GM19025 (cell line): ENCODE data around the gene SLC39A7.

ENCODE experiments used
- ATAC-seq: cut with Tn5 transposase; IDR thresholded peaks from one replicate; pipeline ENCODE4 v1.9.1; 2021; ENCODE audit warnings: mild to moderate bottlenecking, low read depth, moderate library complexity; ENCODE audit not compliant: unreplicated experiment

SLC39A7 gene

DNA sequence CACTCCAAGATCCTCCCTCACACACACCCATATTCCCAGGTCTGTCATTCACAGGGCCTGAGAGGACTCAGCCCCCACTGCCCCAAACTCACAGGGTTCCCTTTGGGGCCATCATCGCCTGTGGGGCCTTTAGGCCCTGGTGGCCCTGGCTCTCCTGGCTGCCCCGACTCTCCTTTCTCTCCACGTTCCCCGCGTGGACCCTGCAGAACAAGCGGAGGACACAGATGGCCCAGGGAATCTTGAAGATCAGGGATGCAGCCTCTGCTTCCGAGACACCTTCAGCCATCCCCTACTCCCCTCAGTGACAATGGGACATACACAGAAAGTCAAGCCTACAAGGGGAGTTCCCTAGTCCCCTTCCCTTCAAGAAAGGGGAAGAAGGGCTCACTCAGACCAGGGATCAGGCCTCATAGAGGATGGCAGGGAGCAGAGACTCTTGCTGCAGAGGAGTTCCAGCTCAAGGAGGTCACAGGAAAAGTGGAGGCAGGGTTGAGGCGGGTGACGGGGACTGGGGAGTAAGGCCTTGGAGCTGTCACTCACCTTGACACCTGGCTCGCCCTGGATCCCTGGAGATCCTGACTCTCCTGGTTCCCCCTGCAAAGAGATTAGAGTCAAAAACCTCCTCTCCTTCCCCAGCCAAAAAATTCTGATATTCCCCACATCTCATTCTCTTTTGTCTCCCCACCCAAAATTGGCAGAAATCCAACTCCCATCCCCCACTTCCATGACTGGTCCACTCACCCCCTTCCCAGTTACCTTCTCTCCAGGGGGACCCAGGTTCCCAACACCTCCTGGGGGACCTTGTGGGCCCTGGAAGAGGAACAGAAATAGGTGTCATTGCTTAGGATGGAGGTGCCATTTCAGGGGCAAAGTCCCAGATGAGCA is 31.1 kb upstream of the SLC39A7 start:
- no peak for ATAC-seq

DNA sequence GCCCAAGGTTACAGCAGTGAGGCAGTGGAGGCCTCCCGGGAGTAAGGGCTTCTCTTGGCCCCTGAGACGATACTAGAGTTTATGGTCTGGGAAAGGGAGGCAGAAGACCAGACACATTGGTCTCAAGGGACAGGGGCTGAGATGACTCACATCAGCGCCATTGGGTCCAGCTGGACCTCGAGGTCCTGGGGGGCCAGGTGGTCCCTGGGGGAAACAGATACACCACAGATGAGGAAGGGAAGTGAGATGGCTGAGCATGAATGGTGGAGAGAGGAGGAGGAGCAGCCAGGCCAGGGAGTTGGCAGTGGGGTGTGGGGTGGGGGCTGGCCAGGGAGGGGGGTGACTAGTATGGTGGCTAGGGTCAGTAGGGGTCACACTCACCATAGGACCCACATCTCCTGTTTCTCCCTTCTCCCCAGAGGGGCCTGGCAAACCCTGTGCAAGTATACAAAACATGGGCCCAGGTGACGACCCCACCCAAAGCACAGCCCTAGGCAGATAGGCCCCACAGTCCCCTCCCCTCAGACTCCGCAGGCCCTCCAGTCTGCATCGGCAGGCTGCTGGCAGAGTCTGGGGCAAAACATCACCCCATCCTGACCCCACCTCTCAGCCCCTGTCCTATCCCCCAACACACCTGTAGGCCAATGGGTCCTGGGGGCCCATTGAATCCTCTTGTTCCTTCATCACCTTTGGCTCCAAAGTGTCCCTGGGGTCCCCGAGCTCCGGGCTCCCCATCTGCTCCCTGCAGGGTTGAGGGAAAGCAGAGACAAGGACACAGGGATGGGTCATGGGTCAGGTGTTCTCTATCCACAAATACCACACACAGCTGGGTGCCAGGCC is 30.3 kb upstream of the SLC39A7 start:
- ATAC-seq: peak; percentile 43

DNA sequence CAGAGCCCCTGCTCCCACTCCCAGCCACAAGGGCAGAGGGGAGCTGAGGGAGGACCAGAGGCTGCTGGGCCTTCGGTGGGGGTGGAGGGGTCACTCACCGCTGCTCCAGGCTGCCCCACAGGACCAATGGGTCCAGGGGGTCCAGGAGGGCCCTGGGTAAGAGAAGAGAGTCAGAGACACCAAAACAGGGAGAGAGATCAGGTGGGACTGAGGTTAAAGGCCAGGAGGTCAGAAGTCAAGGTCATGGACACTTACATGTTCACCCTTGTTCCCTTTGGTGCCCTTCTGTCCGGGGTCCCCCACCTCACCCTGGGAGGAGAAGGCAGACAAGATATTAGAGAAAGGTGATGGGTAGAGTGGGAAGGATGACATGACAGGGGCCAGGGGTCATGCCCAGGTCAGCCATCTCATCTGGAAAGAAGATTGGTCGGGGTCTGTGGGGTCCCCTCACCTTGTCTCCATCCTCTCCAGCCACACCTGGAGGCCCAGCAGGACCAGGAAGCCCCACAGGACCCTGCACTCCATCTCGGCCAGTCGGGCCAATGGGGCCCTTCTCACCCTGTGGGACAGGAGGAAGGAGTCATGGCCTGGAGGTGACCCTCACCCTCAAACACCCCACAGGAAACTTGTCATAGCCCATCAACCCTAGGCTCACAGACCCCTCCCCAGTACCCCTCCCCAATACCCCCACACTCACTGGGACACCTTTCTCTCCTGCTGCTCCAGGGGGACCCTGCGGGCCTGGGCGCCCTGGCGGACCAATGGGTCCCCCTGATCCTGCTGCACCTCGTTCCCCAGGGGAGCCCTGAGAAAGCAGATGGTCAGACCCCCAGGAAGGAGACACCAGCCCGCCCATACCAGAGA is 29.4 kb upstream of the SLC39A7 start:
- no peak for ATAC-seq

DNA sequence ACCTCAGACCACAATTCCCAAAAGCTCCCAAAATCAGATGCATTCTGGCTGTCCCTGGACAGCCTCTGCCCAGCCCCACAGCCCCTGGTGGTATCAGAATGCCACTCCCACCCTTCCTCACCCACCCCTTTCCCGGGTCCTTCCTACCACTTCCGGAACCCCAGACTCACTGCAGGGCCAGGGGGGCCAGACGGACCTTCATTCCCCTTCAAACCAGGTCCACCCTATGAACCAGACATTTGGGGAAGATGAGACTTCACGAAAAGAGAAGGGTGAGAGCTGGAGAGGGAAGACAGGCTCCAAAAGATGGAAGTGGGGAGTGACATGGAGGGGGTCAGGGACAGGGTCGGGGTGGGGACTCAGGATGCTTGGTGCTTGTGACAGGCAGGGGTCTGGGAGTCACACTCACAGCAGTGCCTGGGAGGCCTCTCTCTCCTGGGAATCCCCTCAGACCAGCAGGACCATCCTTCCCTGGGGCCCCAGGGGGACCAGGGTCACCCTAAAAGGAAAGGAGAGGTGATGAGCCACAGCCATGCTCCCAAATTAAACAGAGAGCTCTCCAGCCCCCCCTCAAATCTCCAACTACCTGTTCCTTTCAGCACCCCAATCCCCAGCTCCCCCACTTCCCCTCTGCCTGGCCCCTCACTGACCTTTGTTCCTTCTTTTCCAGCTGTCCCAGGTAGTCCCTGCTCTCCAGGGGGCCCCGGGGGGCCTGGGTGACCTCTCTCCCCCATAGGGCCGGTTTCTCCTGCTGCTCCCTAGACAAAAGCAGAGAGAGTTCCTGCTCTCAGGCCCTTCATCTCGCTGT is 28.6 kb upstream of the SLC39A7 start:
- no peak for ATAC-seq

DNA sequence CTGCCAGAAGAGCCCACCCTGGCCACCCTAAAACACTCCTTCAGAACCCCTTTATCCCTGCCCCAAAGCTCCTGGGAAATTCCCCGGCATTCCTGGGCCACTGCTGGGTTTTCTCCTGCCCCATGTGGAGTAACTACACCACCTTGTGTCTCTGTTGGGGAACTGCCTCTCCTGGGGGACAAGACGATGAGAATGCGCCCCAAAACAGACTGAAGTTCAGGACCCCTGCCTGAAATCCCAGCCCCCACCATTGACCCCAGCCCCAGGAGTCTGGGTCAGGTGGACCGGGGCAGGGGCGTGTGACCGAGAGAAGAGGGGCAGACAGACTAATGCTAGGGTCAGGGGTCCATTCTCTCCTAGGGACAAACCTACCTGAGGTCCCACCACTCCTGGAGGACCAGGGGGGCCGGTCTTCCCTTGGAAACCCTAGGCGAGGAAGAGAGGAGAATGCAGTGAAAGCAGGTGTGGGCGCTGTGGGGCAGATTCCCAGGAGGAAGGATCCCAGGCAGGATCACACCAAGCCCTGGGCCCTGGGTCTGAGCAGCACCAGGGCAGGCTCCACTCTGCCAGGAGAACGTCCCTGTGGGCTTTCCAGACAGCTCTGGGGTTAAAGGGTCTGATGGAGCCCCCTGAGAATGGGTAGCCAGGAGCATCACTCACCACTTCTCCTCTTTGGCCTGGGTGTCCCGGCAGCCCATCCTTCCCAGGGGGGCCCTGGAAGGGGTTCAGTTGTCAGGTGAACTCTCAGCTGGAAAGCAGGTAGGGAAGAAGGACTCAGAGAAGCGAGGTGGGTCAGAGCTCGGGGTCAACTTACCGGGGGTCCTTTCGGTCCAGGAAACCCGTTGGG is 27.8 kb upstream of the SLC39A7 start:
- no peak for ATAC-seq

DNA sequence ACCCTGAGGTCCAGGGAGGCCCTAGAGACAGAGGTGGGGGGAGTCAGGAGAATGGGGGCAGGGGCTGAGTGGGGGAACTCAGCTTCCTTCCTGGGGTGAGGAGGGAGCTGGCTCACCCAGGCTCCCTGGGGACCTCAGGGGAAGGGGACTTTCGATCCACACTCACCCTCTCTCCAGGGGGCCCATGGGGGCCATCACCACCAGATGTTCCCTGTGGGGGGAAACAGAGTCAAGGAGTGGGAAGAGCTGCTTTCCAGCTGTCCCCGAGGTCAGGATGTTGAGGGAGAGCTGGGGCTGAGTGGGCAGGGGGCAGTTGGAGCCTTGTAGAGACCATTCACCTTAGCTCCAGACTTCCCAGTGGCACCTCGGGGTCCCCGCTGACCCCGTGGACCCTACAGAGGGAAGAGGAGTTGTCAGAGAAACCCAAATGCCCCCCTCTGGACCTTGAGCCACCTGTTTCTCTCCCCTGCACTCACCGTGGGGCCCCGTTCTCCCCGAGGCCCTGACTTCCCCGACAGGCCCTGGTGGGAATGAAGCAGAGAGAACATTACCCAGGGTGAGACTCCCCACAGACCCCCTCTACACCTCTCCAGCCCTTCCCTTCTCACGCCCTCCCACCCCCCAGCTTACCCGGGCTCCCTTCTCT is 27.0 kb upstream of the SLC39A7 start:
- no peak for ATAC-seq

DNA sequence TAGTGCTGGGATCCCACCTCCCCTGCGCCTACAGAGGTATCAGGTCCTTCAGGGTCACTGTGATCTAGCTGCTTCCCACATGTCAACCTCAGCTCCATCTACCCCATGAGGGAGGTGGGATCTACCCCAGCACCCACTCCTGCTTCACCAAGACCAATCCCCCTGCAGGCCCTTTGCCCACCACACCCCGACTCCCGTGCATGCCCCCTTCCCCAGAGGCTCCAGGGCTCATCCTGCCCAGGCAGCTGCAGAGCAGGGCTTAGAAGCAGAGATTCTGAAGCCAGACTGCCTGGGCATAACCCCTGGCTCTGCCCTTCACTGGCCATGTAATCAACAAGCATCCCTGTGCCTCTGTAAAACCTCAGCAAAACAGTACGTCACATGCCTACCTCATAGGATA is 25.9 kb upstream of the SLC39A7 start:
- ATAC-seq: no peak

DNA sequence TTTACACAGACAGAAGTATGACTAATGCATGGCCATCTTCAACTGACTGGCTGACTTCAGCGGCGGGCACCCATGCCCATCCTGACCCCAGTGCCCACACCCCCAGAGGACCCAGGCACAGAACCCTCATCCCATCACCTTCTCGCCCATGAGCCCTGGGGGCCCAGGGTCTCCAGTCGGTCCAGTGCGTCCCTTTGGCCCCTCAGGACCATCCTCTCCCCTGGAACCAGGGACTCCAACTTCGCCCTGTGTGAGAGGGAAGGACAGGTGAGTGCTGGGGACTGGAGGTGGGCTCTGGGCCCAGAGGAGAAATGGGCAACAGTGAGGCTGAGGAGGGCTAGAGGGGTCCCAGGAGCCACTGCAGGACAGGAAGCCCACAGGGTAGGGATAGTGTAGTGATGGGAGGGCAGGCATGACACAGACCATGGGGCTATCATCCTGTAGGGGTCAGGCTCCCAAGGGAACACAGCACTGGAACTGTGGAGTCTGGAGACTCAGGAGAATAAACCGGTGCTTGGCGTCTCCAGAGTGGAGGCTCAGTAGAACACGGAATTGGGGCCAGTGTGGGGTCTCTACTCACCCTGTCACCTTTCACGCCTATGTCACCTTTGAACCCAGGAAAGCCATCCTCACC is 25.1 kb upstream of the SLC39A7 start:
- no peak for ATAC-seq

DNA sequence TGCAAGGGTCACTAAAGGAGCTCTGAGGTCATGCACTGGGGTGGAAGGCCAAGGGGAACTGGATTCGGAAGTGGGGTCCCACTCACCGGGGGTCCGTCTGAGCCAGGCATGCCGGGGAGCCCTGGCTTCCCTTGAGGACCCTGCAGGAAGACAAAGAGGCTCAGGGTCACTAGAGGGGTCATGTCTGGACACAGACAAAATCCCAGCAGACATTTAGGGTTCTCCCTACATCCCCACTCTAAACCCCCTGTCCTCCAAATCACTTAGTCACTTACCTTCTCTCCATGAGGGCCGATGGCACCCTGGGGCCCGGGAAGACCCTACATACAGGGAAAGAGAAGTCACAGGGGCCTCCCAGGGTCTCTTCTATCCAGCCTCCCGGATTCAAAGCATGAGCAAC is 23.8 kb upstream of the SLC39A7 start:
- no peak for ATAC-seq

DNA sequence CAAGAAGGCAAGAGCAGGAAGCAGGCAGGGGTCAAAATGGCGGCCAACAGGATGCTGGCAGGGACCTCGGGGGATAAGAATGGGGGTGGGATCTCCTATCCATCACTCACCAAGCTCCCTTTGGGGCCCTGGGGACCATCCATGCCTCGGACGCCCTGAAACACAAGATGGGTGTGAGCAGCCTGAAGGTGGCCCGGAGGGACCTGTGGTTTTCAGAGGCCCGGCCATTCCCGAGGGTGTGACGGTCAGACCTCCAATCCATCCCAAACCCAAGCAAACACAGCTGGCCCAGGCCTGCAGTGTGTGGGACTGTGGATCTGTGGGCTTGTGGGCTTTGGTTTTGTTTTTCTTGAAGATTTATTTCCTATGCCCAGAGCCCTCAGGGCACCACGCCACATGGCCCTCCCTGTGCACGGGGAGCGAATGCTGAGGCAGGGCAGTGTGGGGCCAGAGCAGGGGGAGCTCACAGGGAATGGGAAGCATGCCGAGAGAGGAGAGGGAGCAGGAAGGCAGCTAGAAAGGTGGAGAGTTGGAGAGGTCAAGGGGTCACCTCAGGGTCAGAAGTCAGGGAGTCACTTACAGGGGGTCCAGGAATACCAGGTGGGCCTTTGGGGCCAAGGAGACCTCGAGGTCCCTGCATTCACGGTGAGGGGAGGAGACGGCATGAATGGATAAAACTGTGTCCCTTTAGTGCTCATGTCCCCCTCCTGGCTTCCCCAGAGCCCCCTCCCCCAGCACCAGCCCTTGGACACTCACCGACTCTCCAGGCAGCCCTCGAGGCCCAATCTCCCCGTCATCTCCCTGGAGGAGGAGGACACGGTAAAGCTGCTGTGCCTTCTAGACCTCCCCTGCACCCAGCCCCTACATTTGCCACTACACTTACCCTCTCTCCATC is 22.9 kb upstream of the SLC39A7 start:
- ATAC-seq: no peak

DNA sequence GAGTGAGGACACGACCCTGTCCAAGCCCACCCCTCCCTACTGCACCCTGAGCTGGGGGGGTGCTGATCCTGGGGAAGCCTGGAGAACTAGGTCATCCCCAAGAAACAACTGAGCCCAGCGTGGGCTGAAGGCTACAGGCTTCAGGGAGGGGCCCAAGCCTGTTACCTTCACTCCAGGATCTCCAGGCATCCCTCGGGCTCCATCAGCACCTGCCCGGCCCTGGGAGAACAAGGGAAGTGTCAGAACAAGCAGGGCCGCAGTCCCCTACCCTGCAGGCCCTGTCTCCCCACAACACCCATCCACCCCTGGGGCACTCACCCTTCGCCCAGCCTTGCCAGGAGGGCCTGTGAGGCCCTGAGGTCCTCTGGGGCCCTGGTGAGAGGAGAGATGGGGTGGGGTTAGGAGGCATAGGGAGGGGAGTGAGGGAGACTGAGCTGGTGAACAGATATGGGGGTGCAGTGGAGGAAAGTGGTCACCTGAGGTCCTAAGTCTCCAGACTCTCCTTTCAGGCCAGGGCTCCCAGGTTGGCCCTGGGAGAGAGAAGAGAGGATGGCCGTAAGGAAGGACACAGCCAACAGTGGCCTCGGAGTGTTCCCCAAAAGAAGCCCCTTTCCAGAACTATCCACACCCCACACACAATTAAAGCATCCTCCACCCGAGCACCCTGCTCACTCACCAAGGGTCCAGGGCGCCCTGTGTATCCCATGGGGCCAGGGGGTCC is 21.8 kb upstream of the SLC39A7 start:
- ATAC-seq: no peak

DNA sequence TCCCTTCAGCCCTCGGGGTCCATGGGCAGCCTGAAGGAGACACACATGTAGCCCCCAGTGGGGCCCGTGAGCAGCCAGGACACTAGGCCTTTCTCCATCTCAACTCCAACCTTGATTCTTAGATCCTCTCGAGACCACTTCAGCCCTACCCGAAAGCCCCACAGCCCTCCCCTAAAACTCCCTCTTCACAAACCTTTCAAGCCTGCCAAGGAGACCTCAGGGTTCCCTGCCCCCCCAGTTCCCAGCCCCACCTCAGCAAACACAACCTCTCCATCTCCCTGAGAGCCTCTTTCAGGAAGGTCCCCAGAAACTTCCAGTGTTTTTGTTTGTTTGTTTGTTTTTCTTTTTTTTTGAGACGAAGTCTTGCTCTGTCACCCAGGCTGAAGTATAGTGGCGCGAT is 19.5 kb upstream of the SLC39A7 start:
- ATAC-seq: no peak

DNA sequence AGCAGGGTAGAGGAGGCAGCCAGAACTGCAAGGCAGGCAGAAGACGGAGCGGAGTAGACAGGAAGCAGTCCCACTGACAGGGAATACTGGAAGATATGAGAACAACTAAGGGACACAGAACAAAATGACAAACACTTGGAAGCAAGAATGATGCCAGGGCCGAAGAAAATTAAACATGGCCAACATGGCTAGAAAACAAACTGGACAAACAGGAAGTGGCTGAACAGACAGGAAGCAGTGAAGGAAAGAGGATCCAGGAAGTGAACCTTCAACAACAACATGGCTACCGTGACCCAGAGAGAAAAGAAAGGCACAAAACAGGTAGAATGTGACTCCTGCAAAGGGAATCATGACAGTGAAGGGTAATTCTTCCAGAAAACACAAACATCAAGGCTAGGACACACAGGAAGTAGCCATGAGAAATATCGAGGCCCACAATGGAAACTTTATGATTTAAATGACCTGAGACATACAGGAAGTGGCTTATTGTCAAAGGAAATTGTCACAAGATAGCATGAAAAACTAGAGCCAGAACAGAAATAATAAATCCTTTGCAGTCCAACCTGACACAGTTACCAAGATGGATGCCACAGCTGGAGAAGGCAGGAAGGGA is 17.5 kb upstream of the SLC39A7 start:
- no peak for ATAC-seq

DNA sequence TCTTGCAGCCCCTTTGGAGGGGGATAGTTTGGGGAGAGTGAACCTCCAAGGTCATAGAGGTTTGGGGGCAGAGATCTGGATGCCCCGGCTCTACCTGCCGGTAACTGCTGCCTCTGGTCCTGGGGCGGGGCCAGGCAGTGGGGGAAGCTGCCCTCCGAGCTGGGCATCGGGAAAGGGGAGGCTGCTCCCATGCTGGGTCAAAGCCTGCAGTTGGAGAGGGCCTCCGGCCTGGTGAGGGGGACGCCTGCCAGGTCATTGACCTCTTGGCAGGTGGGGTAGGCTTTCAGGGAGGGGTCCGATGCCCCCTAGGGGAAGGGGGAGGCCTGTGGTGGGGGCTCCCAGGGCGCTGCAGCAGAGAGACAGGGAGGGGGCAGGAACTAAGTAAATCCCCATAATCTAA is 15.5 kb upstream of the SLC39A7 start:
- no peak for ATAC-seq

DNA sequence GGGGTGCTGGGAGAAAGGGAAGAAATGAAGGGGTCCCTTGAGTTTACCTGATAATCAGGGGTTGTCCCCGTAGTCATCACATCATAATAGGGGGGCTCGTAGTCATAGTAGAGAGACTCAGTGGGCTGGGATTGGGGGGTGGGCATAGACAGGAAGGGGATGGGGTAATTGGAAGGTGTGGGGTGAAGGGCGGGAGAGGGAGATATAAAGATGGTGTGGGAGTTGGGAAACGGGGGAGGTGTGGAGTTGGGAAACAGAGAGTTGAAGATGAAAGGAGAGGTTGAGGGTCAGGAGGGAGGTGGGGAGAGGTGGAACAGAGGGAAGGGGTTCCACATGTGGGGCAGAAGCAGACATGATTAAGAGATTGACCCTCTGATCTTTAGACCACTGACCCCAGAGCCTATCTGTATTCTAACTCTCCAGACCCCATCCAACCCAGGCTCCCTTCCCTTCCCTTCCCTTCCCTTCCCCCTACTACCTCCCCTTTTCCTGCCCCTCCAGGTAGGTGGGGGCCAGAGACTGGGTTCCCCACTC is 14.9 kb upstream of the SLC39A7 start:
- ATAC-seq: no peak

DNA sequence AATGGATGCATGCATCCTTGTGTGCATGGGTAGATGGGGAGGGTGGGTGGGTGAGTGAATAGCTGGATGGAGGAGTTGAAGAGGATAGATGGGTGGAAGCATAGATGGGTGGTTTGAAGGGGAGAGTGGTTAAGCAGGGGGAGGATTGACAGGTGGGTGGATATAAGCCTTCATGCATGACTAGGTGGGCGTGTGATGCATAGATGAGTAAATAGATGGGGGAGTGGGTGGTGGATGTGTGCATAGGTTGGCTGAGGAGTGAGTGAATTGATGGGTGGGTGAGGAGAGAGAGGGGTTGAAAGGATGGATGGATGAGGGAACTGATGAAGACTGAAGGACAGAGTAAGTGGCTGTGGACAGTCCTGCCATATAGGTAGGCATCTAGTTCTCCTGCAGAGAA is 12.9 kb upstream of the SLC39A7 start:
- no peak for ATAC-seq
